Measurements from ENCODE around the gene ZNF318.
"Not testable (repeated sequence)": the region's sequence is repeated elsewhere in the genome, so short reads cannot be mapped to it uniquely, and the experiment has no call there.

ZNF318 gene

GRCh38 chr6:43393602-43394001 lies 24.2 kb upstream of the ZNF318 start:
- DNase-seq (ENCODE audit: insufficient read length, low spot score) (no peak), FAIRE-seq (no peak)
- no peak for TF ChIP-seq CTCF (IDR thresholded peaks at IDR 0.05; ENCODE audit: insufficient read depth, missing control alignments)

- FAIRE-seq; DNase-seq (ENCODE audit: insufficient read length, low spot score): not testable (repeated sequence)
Measured at GRCh38 chr6:43393133-43393532, 23.7 kb upstream of the ZNF318 start.

- no peak for FAIRE-seq
Measured at GRCh38 chr6:43391440-43392031, 22.1 kb upstream of the ZNF318 start.

GRCh38 chr6:43390753-43391439 lies 21.4 kb upstream of the ZNF318 start:
- not testable (repeated sequence) for FAIRE-seq; DNase-seq (ENCODE audit: insufficient read length, low spot score)

More at GRCh38 chr6:43391440-43392031, 22.1 kb upstream of the ZNF318 start:
- no peak for TF ChIP-seq CTCF (IDR thresholded peaks at IDR 0.05; ENCODE audit: insufficient read depth, missing control alignments)
- no peak for DNase-seq (ENCODE audit: insufficient read length, low spot score)

- TF ChIP-seq CTCF (IDR thresholded peaks at IDR 0.05; ENCODE audit: insufficient read depth, missing control alignments), result no peak
- DNase-seq (ENCODE audit: insufficient read length, low spot score) (no peak), FAIRE-seq (no peak)
Measured at GRCh38 chr6:43389730-43390295, 20.4 kb upstream of the ZNF318 start.

GRCh38 chr6:43386492-43386891 lies 17.0 kb upstream of the ZNF318 start:
- DNase-seq (ENCODE audit: insufficient read length, low spot score) (no peak), FAIRE-seq (no peak)
- TF ChIP-seq CTCF (IDR thresholded peaks at IDR 0.05; ENCODE audit: insufficient read depth, missing control alignments), result peak; percentile 49

GRCh38 chr6:43383021-43383667 lies 13.7 kb upstream of the ZNF318 start:
- no peak for TF ChIP-seq CTCF (IDR thresholded peaks at IDR 0.05; ENCODE audit: insufficient read depth, missing control alignments)
- no peak for DNase-seq (ENCODE audit: insufficient read length, low spot score)
- FAIRE-seq, result no peak

- FAIRE-seq; DNase-seq (ENCODE audit: insufficient read length, low spot score): not testable (repeated sequence)
Measured at GRCh38 chr6:43380858-43381257, 11.4 kb upstream of the ZNF318 start.

Data from D721Med (cell line).